Activated CD4-positive, alpha-beta T cell treated with anti-CD3 and anti-CD28 coated beads, Interleukin-2, amount 10 ng/mL, durations not matched to agents 7 days and 5 days (primary cell): Measurements from ENCODE around the gene OXTR. TPM values are rescaled to one million over a fixed set of nuclear protein-coding genes. Genes with fewer than 3 reads are reported as not detected.
A peak's percentile ranks its signal among the peaks of the same experiment; 100 is the strongest.

ENCODE experiments used
- CTCF ChIA-PET: fragments of 350-600 bp; sonication (Branson Sonifier 250); formaldehyde crosslinking; loops from one replicate; lab custom pipeline; 2021; ENCODE audit warnings: antibody characterized with exemption; lab: Charles Lee
- POLR2A ChIA-PET: fragments of 350-600 bp; sonication (Branson Sonifier 250); formaldehyde crosslinking; loops from one replicate; lab custom pipeline; 2021; ENCODE audit warnings: antibody characterized with exemption; lab: Charles Lee
- DNase-seq: peaks from one replicate; pipeline ENCODE4 v3.0.0-alpha.2; 2020
- H3K27ac Mint-ChIP-seq: one replicate; pipeline ENCODE4 v1.8.0; 2021; ENCODE audit warnings: mild to moderate bottlenecking, moderate library complexity, mixed read lengths
- H3K27me3 Mint-ChIP-seq: one replicate; pipeline ENCODE4 v1.8.0; 2021; ENCODE audit warnings: mixed read lengths
- H3K36me3 Mint-ChIP-seq: one replicate; pipeline ENCODE4 v1.8.0; 2021; ENCODE audit warnings: low read depth, mixed read lengths
- H3K4me1 Mint-ChIP-seq: one replicate; pipeline ENCODE4 v1.8.0; 2021; ENCODE audit warnings: mixed read lengths
- H3K4me3 Mint-ChIP-seq: one replicate; pipeline ENCODE4 v1.8.0; 2021; ENCODE audit warnings: mild to moderate bottlenecking, moderate library complexity, mixed read lengths
- H3K9me3 Mint-ChIP-seq: one replicate; pipeline ENCODE4 v1.8.0; 2021; ENCODE audit warnings: mixed read lengths
- total RNA-seq, 2 experiments: library from RNA; stranded (reverse); gene quantifications; one replicate each; pipeline ENCODE4 v1.2.3, GENCODE V29; 2021

OXTR gene
- under 1 TPM; 0.65 to 0.82 TPM for total RNA-seq

GRCh38 chr3:8769088-8769822 lies at the start of gene OXTR:
TSS of gene OXTR (minus strand) at chr3:8769613. CDS start at chr3:8768187, 1,426 bp downstream.
- Mint-ChIP-seq H3K4me1 (peaks cover 15% of the 10 kb centered on the region), H3K4me3 (peak within 1 kb of the TSS; percentile 39), H3K9me3 (no peaks in the 10 kb centered on the region), H3K36me3 (no peaks in the 10 kb centered on the region), H3K27me3 (peaks cover 52% of the 10 kb centered on the region), H3K27ac (no peak within 1 kb of the TSS)
- POLR2A ChIA-PET, result no interaction called here
- CTCF ChIA-PET, result interaction anchor here (0.7 to 1.4 kb wide), 4 partner anchors 13 to 30 kb away, joined by 3 read pairs; no protein-coding TSS in a partner anchor
- DNase-seq, result peak; percentile 52

GRCh38 chr3:8817486-8817885 lies 48.1 kb upstream of the OXTR start:
- no peak overlapping the region for H3K27ac Mint-ChIP-seq
- ChIA-PET CTCF (no interaction called here), POLR2A (no interaction called here)
- H3K36me3 Mint-ChIP-seq, result no peaks in the 10 kb centered on the region
- H3K27me3 Mint-ChIP-seq, result no peaks in the 10 kb centered on the region
- no peak overlapping the region for H3K4me3 Mint-ChIP-seq
- H3K4me1 Mint-ChIP-seq, result no peaks in the 10 kb centered on the region
- peaks cover 35% of the 10 kb centered on the region for H3K9me3 Mint-ChIP-seq
- DNase-seq, result no peak

GRCh38 chr3:8816106-8816505 lies 46.7 kb upstream of the OXTR start:
- POLR2A ChIA-PET, result no interaction called here

GRCh38 chr3:8813411-8813810 lies 44.0 kb upstream of the OXTR start:
- no peaks in the 10 kb centered on the region for H3K27me3 Mint-ChIP-seq
- ChIA-PET CTCF (interaction anchor here (0.8 kb wide), 1 partner anchor 26 kb away, joined by 3 read pairs; no protein-coding TSS in a partner anchor), POLR2A (no interaction called here)
- no peak overlapping the region for H3K27ac Mint-ChIP-seq
- no peak overlapping the region for H3K4me3 Mint-ChIP-seq
- no peaks in the 10 kb centered on the region for H3K4me1 Mint-ChIP-seq
- no peaks in the 10 kb centered on the region for H3K36me3 Mint-ChIP-seq
- no peak for DNase-seq
- peaks cover 17% of the 10 kb centered on the region for H3K9me3 Mint-ChIP-seq

More at GRCh38 chr3:8816106-8816505, 46.7 kb upstream of the OXTR start:
- no peak for DNase-seq
- CTCF ChIA-PET, result interaction anchor here (1.0 kb wide), 1 partner anchor 9 kb away, joined by 3 read pairs; no protein-coding TSS in a partner anchor
- peaks cover 32% of the 10 kb centered on the region for H3K9me3 Mint-ChIP-seq
- H3K27ac Mint-ChIP-seq, result no peak overlapping the region
- H3K36me3 Mint-ChIP-seq, result no peaks in the 10 kb centered on the region
- H3K27me3 Mint-ChIP-seq, result no peaks in the 10 kb centered on the region
- H3K4me1 Mint-ChIP-seq, result no peaks in the 10 kb centered on the region
- no peak overlapping the region for H3K4me3 Mint-ChIP-seq

- ChIA-PET CTCF (interaction anchor here (0.6 kb wide), 1 partner anchor 66 kb away, joined by 4 read pairs; no protein-coding TSS in a partner anchor), POLR2A (no interaction called here)
- H3K27ac Mint-ChIP-seq, result no peak overlapping the region
- no peaks in the 10 kb centered on the region for H3K4me1 Mint-ChIP-seq
- H3K9me3 Mint-ChIP-seq, result peaks cover 3% of the 10 kb centered on the region
- DNase-seq, result no peak
- no peaks in the 10 kb centered on the region for H3K36me3 Mint-ChIP-seq
- H3K27me3 Mint-ChIP-seq, result peaks cover 2% of the 10 kb centered on the region
- H3K4me3 Mint-ChIP-seq, result no peak overlapping the region
Measured at GRCh38 chr3:8810561-8810960, 41.1 kb upstream of the OXTR start.

GRCh38 chr3:8805774-8806173 lies 36.4 kb upstream of the OXTR start:
- no peak overlapping the region for H3K4me3 Mint-ChIP-seq

GRCh38 chr3:8802256-8802655 lies 32.8 kb upstream of the OXTR start:
- Mint-ChIP-seq H3K36me3 (no peaks in the 10 kb centered on the region), H3K4me3 (no peak overlapping the region), H3K27ac (no peak overlapping the region), H3K4me1 (no peaks in the 10 kb centered on the region), H3K27me3 (peaks cover 9% of the 10 kb centered on the region), H3K9me3 (peaks cover 4% of the 10 kb centered on the region)
- ChIA-PET CTCF (no interaction called here), POLR2A (no interaction called here)
- DNase-seq, result no peak

More at GRCh38 chr3:8805774-8806173, 36.4 kb upstream of the OXTR start:
- H3K9me3 Mint-ChIP-seq, result peaks cover under 1% of the 10 kb centered on the region
- no peaks in the 10 kb centered on the region for H3K36me3 Mint-ChIP-seq
- H3K27ac Mint-ChIP-seq, result no peak overlapping the region
- DNase-seq, result no peak
- peaks cover 6% of the 10 kb centered on the region for H3K27me3 Mint-ChIP-seq
- H3K4me1 Mint-ChIP-seq, result no peaks in the 10 kb centered on the region
- POLR2A ChIA-PET, result no interaction called here
- CTCF ChIA-PET, result no interaction called here

GRCh38 chr3:8800016-8800415 lies 30.6 kb upstream of the OXTR start:
- H3K4me1 Mint-ChIP-seq, result no peaks in the 10 kb centered on the region
- peaks cover 6% of the 10 kb centered on the region for H3K27me3 Mint-ChIP-seq
- no peak overlapping the region for H3K27ac Mint-ChIP-seq
- POLR2A ChIA-PET, result no interaction called here
- no peak overlapping the region for H3K4me3 Mint-ChIP-seq
- peaks cover 4% of the 10 kb centered on the region for H3K9me3 Mint-ChIP-seq
- no peaks in the 10 kb centered on the region for H3K36me3 Mint-ChIP-seq
- CTCF ChIA-PET, result interaction anchor here (0.8 to 1.1 kb wide), 2 partner anchors 9 to 31 kb away, joined by 3 read pairs; partner anchors contain the start of gene OXTR
- DNase-seq, result no peak

GRCh38 chr3:8794247-8794646 lies 24.8 kb upstream of the OXTR start:
- Mint-ChIP-seq H3K9me3 (peaks cover 4% of the 10 kb centered on the region), H3K4me3 (no peak overlapping the region), H3K27me3 (peaks cover 1% of the 10 kb centered on the region), H3K27ac (no peak overlapping the region), H3K36me3 (no peaks in the 10 kb centered on the region), H3K4me1 (no peaks in the 10 kb centered on the region)
- no peak for DNase-seq
- ChIA-PET POLR2A (no interaction called here), CTCF (interaction anchor here (1.5 kb wide), 1 partner anchor 17 kb away, joined by 3 read pairs; no protein-coding TSS in a partner anchor)

- Mint-ChIP-seq H3K4me3 (no peak overlapping the region), H3K27ac (no peak overlapping the region), H3K9me3 (peaks cover 7% of the 10 kb centered on the region), H3K4me1 (no peaks in the 10 kb centered on the region), H3K27me3 (peaks cover 4% of the 10 kb centered on the region), H3K36me3 (no peaks in the 10 kb centered on the region)
- POLR2A ChIA-PET, result no interaction called here
- no peak for DNase-seq
- CTCF ChIA-PET, result interaction anchor here (1.5 kb wide), 1 partner anchor 16 kb away, joined by 3 read pairs; no protein-coding TSS in a partner anchor
Measured at GRCh38 chr3:8793242-8793641, 23.8 kb upstream of the OXTR start.

- ChIA-PET POLR2A (no interaction called here), CTCF (no interaction called here)
- Mint-ChIP-seq H3K27ac (no peak overlapping the region), H3K4me3 (no peak overlapping the region), H3K4me1 (no peaks in the 10 kb centered on the region), H3K9me3 (peaks cover 7% of the 10 kb centered on the region), H3K36me3 (no peaks in the 10 kb centered on the region), H3K27me3 (peaks cover 4% of the 10 kb centered on the region)
- DNase-seq, result no peak
Measured at GRCh38 chr3:8790529-8790928, 21.1 kb upstream of the OXTR start.

GRCh38 chr3:8784676-8785435 lies 15.4 kb upstream of the OXTR start:
- no peak overlapping the region for H3K4me3 Mint-ChIP-seq
- H3K27ac Mint-ChIP-seq, result no peak overlapping the region
- peaks cover 4% of the 10 kb centered on the region for H3K27me3 Mint-ChIP-seq
- ChIA-PET CTCF (no interaction called here), POLR2A (no interaction called here)
- no peaks in the 10 kb centered on the region for H3K36me3 Mint-ChIP-seq
- H3K4me1 Mint-ChIP-seq, result no peaks in the 10 kb centered on the region
- H3K9me3 Mint-ChIP-seq, result peaks cover 7% of the 10 kb centered on the region
- no peak for DNase-seq

GRCh38 chr3:8780279-8780678 lies 10.9 kb upstream of the OXTR start:
- Mint-ChIP-seq H3K27me3 (no peaks in the 10 kb centered on the region), H3K4me1 (no peaks in the 10 kb centered on the region), H3K9me3 (no peaks in the 10 kb centered on the region), H3K4me3 (no peak overlapping the region), H3K27ac (no peak overlapping the region), H3K36me3 (no peaks in the 10 kb centered on the region)
- ChIA-PET POLR2A (no interaction called here), CTCF (no interaction called here)
- no peak for DNase-seq
